SK-N-MC (cell line): Measurements from ENCODE around the gene ADCY5.

Experiments
- EZH2 ChIP-seq: fragments of 200-600 bp; sonication (generic); IDR thresholded peaks from one replicate; pipeline ENCODE4 v1.6.1; 2017; ENCODE audit warnings: antibody characterized with exemption
- POLR2AphosphoS5 ChIP-seq: IDR thresholded peaks from 2 replicates; pipeline ENCODE4 v1.6.1; 2012; ENCODE audit warnings: mild to moderate bottlenecking, low read depth, low read length, borderline replicate concordance

DNA sequence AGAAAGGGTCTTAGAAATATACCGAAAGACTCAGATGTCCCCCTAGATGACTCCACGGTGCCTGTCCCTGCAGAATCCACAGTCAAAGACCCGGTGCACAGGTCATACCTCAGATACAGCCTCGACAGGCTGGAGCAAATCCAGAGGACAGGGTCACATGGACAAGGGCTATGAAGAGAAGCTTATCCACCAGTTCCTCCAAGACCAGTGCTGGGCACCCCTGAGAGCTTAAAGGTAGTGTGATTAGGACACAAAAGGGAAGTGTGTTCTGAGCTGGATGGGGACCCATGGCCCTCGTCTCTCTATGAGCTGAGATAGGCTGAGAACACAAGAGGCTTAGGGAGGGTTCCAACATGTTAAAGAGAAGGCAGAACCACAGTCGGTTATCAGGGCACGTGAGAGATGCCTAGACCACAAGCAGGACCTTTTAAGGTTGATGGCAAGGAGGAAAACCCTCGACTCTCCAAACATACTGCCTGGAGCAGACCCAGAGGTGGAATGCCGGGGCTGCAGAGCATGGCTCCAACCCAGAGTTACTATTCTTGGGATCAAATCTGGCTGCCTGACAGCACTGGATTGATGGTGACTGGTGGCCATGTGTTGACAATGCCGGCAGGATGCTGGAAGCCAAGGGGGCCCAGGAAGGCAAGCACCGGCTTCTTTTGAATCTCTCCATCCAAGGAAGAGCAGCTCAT is 46.9 kb downstream of the ADCY5 start:
- TF ChIP-seq POLR2AphosphoS5 (no peak), EZH2 (no peak)
